Activated CD4-positive, alpha-beta T cell treated with anti-CD3 and anti-CD28 coated beads for 36 hours (primary cell): Measurements from ENCODE around the gene MAP1B. TPM values are rescaled to one million over a fixed set of nuclear protein-coding genes. Genes with fewer than 3 reads are reported as not detected.

Source experiments
- ATAC-seq: fragments of 200-7000 bp; cut with Tn5 transposase; one replicate; pipeline ENCODE4 v1.10.0; 2021; ENCODE audit warnings: mild to moderate bottlenecking, moderate library complexity
- CTCF ChIA-PET: fragments of 350-600 bp; sonication (Branson Sonifier 250); formaldehyde crosslinking; loops from one replicate; lab custom pipeline; 2021; ENCODE audit warnings: antibody characterized with exemption; lab: Charles Lee
- POLR2A ChIA-PET: fragments of 350-600 bp; sonication (Branson Sonifier 250); formaldehyde crosslinking; loops from one replicate; lab custom pipeline; 2021; ENCODE audit warnings: antibody characterized with exemption, inconsistent platforms; lab: Charles Lee
- DNase-seq: peaks from one replicate; pipeline ENCODE4 v3.0.0-alpha.2; 2020
- H3K27ac Mint-ChIP-seq: one replicate; pipeline ENCODE4 v1.8.0; 2021; ENCODE audit warnings: mixed read lengths
- H3K27me3 Mint-ChIP-seq: one replicate; pipeline ENCODE4 v1.8.0; 2021; ENCODE audit warnings: mixed read lengths
- H3K36me3 Mint-ChIP-seq: one replicate; pipeline ENCODE4 v1.8.0; 2021; ENCODE audit warnings: low read depth, mixed read lengths
- H3K4me1 Mint-ChIP-seq: one replicate; pipeline ENCODE4 v1.8.0; 2021; ENCODE audit warnings: mixed read lengths
- H3K4me3 Mint-ChIP-seq: one replicate; pipeline ENCODE4 v1.8.0; 2021; ENCODE audit warnings: mild to moderate bottlenecking, moderate library complexity, mixed read lengths
- H3K9me3 Mint-ChIP-seq: one replicate; pipeline ENCODE4 v1.8.0; 2021; ENCODE audit warnings: low read depth, mixed read lengths
- intact Hi-C, 2 experiments: fragments of 100-400 bp; cut with DNase I in 1 of 2; cut with micrococcal nuclease in 1 of 2; formaldehyde crosslinking; loops; one replicate each; pipeline versions ENCODE4 v1.14.2 to v1.15.1; 2022 to 2024; cut with DNase I, micrococcal nuclease
- total RNA-seq, 2 experiments: library from RNA; stranded (reverse); gene quantifications; one replicate each; pipeline ENCODE4 v1.2.3, GENCODE V29; 2021

The MAP1B gene
- total RNA-seq, 2 experiments from 2014 or later, result 0.16 to 0.26 TPM

DNA sequence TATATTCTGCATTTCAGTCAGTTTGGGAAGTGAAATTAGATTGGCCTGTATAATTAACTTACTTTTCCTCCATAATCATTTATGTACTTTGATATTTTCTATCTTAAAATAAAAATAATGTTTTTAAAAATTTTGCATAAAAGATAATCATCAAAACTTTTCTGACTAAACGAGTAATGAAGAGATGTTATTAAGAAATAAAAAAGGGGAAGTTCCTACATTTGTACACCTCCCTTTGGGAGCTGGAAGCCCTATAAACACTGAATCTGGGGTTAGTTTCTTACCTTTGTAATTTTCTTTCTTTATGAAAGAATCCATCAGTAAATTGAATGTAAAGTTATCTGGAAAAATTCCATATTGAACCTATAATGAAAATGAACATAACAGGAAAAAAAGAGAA, 126.6 kb downstream of the MAP1B start:
- Mint-ChIP-seq H3K27ac (no peak overlapping the region), H3K4me3 (no peak overlapping the region), H3K27me3 (no peaks in the 10 kb centered on the region), H3K36me3 (peaks cover 64% of the 10 kb centered on the region), H3K9me3 (no peaks in the 10 kb centered on the region), H3K4me1 (peaks cover 40% of the 10 kb centered on the region)
- DNase-seq, result no peak
- intact Hi-C loops, result loop anchor here (1.0 to 5.0 kb wide), 2 partner anchors 73 to 95 kb away; no protein-coding TSS in a partner anchor
- ATAC-seq, result no peak
- CTCF ChIA-PET, result interaction anchor here (0.6 to 1.4 kb wide), 3 partner anchors 9 to 64 kb away, joined by 3 read pairs; no protein-coding TSS in a partner anchor
- POLR2A ChIA-PET, result interaction anchor here (0.9 to 1.1 kb wide), 2 partner anchors 10 to 86 kb away, joined by 3 to 6 read pairs; partner anchors contain the start of genes MRPS27 and PTCD2

DNA sequence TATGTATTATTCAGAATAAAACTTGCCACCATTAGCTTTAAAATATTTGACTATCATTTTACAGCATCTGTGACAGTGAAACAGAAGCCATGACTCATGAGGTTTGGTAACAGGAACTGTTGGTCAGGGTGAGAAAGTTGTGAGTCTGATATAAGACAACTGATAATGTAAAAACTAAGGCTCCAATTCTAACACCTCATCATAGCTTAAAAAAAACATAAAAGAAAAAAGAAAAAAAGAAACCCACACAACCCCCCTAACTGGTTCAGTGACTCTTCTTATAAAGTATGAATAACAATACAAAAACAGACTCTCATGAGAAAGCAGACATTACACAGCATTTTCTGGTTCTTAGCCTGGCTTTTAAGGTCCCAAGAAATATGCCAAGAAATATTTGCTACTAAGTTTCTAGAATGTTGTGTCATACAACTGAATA, 127.0 kb downstream of the MAP1B start:
- CTCF ChIA-PET, result interaction anchor here (0.6 to 1.4 kb wide), 4 partner anchors 9 to 101 kb away, joined by 3 read pairs; no protein-coding TSS in a partner anchor
- intact Hi-C loops, result loop anchor here (1.0 to 5.0 kb wide), 2 partner anchors 73 to 95 kb away; no protein-coding TSS in a partner anchor
- Mint-ChIP-seq H3K27ac (no peak overlapping the region), H3K4me3 (no peak overlapping the region), H3K4me1 (peaks cover 40% of the 10 kb centered on the region), H3K36me3 (peaks cover 65% of the 10 kb centered on the region), H3K9me3 (no peaks in the 10 kb centered on the region), H3K27me3 (no peaks in the 10 kb centered on the region)
- ATAC-seq, result peak; percentile 94
- POLR2A ChIA-PET, result interaction anchor here (0.9 to 1.2 kb wide), 3 partner anchors 10 to 86 kb away, joined by 3 to 6 read pairs (median 5); partner anchors contain the start of genes MRPS27 and PTCD2
- peak; percentile 32 for DNase-seq

DNA sequence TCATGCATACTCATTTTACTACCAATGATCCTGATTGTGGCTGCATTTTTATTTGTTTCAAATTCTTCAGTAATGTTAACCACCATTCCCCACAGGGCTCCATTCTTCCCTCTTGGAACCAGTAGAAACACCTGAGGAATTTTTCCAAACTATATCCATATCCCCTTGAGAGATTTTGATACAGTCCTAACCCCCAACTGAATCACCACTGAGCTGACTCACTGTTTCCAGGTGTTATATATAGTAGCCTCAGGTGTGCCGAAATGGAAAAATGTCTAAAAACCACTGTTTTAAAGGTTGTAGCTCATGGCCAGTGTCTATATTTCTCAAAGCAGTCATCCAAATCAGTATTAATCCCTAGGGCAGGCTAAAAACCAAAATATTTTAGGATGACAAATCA, 127.6 kb downstream of the MAP1B start:
- peak overlapping the region; percentile 40 for H3K27ac Mint-ChIP-seq
- ChIA-PET CTCF (interaction anchor here (0.6 to 1.7 kb wide), 4 partner anchors 8 to 101 kb away, joined by 3 to 6 read pairs (median 3); no protein-coding TSS in a partner anchor), POLR2A (interaction anchor here (1.1 to 1.2 kb wide), 2 partner anchors 14 to 85 kb away, joined by 5 to 6 read pairs; partner anchors contain the start of genes MRPS27 and PTCD2)
- no peaks in the 10 kb centered on the region for H3K27me3 Mint-ChIP-seq
- peak; percentile 18 for DNase-seq
- no peaks in the 10 kb centered on the region for H3K9me3 Mint-ChIP-seq
- intact Hi-C loops, result loop anchor here (1.0 to 5.0 kb wide), 2 partner anchors 72 to 96 kb away; no protein-coding TSS in a partner anchor
- H3K4me1 Mint-ChIP-seq, result peaks cover 40% of the 10 kb centered on the region
- ATAC-seq, result no peak
- H3K4me3 Mint-ChIP-seq, result no peak overlapping the region
- H3K36me3 Mint-ChIP-seq, result peaks cover 64% of the 10 kb centered on the region

DNA sequence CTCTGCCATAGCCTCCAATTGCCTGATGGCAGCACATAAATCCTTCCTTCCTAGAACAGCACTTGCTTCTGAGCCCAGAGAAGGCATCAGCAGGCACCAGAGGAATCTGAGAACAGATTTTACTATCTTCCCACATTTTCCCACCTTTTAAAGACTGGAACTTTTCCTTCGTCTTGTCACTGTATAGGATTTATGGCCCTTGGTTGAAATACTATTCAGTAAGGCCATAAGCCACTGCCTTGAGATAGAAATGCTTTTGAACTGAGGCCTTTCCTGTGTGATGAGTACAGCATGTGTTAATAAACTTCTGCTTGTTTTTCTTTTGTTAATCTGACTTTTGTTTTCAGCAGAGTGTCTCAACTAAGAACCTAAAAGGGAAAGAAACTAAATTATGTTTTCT, 128.4 kb downstream of the MAP1B start:
- CTCF ChIA-PET, result interaction anchor here (1.7 kb wide), 1 partner anchor 10 kb away, joined by 6 read pairs; no protein-coding TSS in a partner anchor
- intact Hi-C loops, result no loop called here
- Mint-ChIP-seq H3K9me3 (no peaks in the 10 kb centered on the region), H3K36me3 (peaks cover 57% of the 10 kb centered on the region), H3K4me1 (peaks cover 40% of the 10 kb centered on the region), H3K27ac (no peak overlapping the region), H3K4me3 (no peak overlapping the region), H3K27me3 (no peaks in the 10 kb centered on the region)
- ATAC-seq (no peak), DNase-seq (no peak)
- POLR2A ChIA-PET, result no interaction called here

DNA sequence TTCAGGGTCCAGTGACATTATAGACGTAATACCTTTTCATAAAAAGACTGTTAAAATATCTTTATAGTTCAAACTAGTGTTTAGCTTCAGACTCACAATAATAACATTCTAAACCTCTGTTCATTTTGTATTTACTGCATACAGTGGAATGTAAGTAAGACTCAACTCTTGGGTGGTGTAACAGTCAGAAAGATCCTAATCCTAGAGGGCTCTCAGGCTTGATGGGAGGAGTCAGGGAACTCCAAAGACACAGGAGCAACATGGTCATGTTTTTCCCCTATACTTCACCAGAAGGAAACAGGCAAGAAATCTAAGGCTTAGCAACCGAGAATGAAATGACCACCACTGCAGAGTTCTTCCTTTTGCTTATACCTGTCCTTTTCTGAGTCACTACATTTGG, 130.1 kb downstream of the MAP1B start:
- ChIA-PET CTCF (no interaction called here), POLR2A (no interaction called here)
- intact Hi-C loops, result no loop called here
- Mint-ChIP-seq H3K4me3 (no peak overlapping the region), H3K27ac (no peak overlapping the region), H3K4me1 (peaks cover 35% of the 10 kb centered on the region), H3K9me3 (no peaks in the 10 kb centered on the region), H3K36me3 (peaks cover 42% of the 10 kb centered on the region), H3K27me3 (no peaks in the 10 kb centered on the region)
- no peak for ATAC-seq
- DNase-seq, result no peak

DNA sequence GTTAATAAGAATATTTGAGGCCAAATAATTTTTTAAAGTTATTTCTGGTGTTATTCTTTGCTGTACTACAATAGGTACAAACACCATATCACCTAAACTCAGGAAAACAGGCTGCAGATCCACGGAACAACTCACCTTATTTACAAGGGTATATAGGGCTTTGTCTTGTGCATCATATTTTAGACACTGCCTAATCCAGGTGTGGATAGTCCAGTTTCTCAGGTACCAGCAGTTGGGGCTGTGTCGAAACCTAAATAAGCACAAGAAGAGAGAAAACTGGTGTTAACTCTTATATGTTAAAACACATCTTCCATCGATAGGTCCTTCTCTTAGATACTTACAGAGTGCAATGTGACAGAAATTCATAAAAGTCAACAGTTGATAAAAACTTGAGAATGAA, 130.6 kb downstream of the MAP1B start:
- Mint-ChIP-seq H3K4me1 (peaks cover 30% of the 10 kb centered on the region), H3K36me3 (peaks cover 37% of the 10 kb centered on the region), H3K27me3 (no peaks in the 10 kb centered on the region), H3K9me3 (no peaks in the 10 kb centered on the region), H3K27ac (no peak overlapping the region), H3K4me3 (no peak overlapping the region)
- ChIA-PET POLR2A (no interaction called here), CTCF (interaction anchor here (1.1 to 1.4 kb wide), 2 partner anchors 11 to 67 kb away, joined by 3 to 6 read pairs; no protein-coding TSS in a partner anchor)
- ATAC-seq (no peak), DNase-seq (no peak)
- intact Hi-C loops, result no loop called here

DNA sequence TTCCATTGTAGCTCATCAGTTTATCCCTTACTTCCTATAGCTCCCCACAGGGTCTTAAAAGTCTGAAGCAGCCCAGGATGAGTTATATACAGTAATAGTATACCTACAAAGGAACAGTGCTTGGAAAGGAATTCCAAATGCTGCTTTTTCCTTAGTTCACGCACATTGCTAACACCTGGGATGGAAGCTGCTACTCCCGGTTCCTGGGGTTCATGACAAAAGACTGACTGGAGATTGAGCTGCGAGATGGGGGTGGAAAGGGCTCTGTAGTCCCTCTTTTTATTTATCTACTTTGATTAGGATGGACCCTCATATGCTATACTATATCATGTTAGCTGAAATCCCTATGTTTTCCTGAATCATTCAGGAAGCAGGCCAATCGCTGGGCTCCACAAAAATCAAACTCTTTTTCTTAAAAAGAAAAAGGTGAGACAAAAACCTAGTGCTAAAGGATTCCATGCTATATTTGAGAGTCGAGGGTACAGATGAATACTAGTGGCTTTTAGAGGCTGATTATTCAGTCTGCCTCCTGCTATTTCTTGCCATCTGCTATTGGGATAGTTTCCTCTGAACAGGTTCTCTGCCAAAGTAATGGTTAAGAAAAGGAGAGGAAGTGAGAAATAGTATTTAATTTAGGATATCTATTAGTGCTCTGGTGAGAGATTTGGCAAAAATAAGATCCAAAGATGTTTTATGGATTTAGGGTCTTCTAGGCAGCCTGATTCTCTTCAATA, 131.6 kb downstream of the MAP1B start:
- no peaks in the 10 kb centered on the region for H3K27me3 Mint-ChIP-seq
- ChIA-PET CTCF (interaction anchor here (0.7 to 1.4 kb wide), 4 partner anchors 10 to 69 kb away, joined by 3 to 6 read pairs (median 3); no protein-coding TSS in a partner anchor), POLR2A (no interaction called here)
- no peak for ATAC-seq
- H3K36me3 Mint-ChIP-seq, result peaks cover 35% of the 10 kb centered on the region
- no peak overlapping the region for H3K4me3 Mint-ChIP-seq
- H3K9me3 Mint-ChIP-seq, result no peaks in the 10 kb centered on the region
- intact Hi-C loops, result no loop called here
- peaks cover 25% of the 10 kb centered on the region for H3K4me1 Mint-ChIP-seq
- DNase-seq, result no peak
- no peak overlapping the region for H3K27ac Mint-ChIP-seq

DNA sequence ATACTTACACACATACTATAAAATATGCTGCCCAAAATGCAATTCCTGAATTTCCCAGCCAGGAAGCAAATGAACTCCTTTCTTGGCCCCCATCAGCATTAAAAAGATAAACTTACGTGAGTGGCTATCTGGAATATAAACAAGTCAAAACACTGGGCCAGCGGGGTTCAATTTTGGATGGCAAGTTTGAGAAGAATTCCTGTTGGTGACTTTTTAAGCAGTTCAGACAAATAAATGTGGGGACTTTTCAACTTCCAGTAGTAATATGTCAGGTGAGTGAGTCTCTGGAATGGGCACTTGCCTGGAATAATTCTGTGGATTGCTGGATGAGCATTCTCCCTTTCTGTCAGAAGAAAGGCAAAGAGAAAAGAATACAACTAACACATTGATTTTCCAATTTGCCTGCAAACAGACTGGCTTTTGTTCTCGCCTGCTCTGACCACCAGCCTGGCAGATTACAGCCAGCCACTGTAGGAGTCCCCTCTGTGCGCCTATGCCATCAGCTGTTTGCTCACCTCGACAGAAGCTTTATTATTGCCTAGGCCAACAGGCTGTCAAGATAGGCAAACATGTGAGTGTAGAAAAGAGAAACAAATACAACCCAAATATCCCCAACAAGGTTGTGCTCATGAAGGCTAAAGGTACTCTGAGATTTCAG, 134.2 kb downstream of the MAP1B start:
- CTCF ChIA-PET, result interaction anchor here (0.6 to 1.6 kb wide), 2 partner anchors 28 to 231 kb away, joined by 3 to 6 read pairs; no protein-coding TSS in a partner anchor
- peaks cover 7% of the 10 kb centered on the region for H3K4me1 Mint-ChIP-seq
- H3K27ac Mint-ChIP-seq, result no peak overlapping the region
- H3K4me3 Mint-ChIP-seq, result no peak overlapping the region
- intact Hi-C loops, result no loop called here
- H3K9me3 Mint-ChIP-seq, result no peaks in the 10 kb centered on the region
- H3K36me3 Mint-ChIP-seq, result peaks cover 16% of the 10 kb centered on the region
- ATAC-seq (no peak), DNase-seq (no peak)
- H3K27me3 Mint-ChIP-seq, result no peaks in the 10 kb centered on the region
- POLR2A ChIA-PET, result no interaction called here

DNA sequence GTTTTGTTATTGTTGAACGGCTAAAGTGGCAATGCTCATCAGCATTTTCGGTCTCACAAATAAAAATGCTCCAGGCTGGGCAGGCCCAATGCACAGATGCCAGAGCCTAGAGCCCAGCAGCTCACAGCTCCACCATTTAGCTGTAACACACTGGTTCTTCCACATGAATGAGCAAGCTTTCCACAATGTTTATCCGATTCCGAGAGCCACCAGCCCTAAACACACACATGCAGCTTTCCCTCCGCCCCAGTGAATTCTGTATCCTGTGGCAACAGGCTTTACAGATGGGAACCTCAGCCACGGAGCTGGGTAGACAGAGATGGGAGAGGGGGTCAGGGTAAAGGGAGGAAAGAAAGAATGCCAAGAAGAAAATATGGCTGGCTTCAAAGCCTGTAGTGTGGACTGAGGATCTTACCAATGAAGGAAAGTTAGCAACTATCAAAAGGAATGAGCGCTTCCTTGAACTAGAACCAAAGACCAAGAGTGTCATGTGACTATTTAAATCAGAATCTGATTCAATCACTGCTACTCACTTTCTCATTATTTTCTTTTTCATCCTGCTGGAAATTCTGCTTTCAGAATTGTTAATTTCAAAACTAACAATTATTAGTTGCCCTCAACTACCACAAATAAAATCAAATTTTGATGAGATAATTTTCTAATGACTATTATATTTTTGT, 135.7 kb downstream of the MAP1B start:
- DNase-seq (no peak), ATAC-seq (no peak)
- Mint-ChIP-seq H3K27ac (no peak overlapping the region), H3K9me3 (no peaks in the 10 kb centered on the region), H3K27me3 (no peaks in the 10 kb centered on the region), H3K36me3 (peaks cover 5% of the 10 kb centered on the region), H3K4me1 (peaks cover 3% of the 10 kb centered on the region), H3K4me3 (no peak overlapping the region)
- CTCF ChIA-PET, result interaction anchor here (0.6 to 1.6 kb wide), 3 partner anchors 9 to 35 kb away, joined by 3 to 6 read pairs (median 3); no protein-coding TSS in a partner anchor
- intact Hi-C loops, result no loop called here
- POLR2A ChIA-PET, result no interaction called here

DNA sequence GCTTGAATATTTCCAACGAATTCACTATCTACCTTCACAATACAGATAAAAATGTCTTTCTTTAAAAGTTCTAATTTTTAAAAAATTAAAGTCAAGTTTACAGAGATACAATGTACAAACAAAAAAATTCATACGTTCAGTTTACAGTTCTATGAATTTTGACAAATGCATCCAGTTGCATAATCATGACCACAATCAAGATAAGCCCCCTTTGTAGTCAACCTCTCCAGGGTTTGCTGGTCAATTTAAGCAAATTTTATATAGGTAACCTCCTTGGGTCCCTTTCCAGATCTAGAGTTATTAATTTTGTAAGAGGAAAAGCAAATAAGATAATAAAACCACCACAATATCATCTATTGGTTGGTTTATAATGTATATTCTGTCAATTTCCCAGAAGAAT, 136.4 kb downstream of the MAP1B start:
- DNase-seq (no peak), ATAC-seq (no peak)
- no peak overlapping the region for H3K27ac Mint-ChIP-seq
- intact Hi-C loops, result no loop called here
- no peak overlapping the region for H3K4me3 Mint-ChIP-seq
- ChIA-PET CTCF (no interaction called here), POLR2A (no interaction called here)
- no peaks in the 10 kb centered on the region for H3K9me3 Mint-ChIP-seq
- no peaks in the 10 kb centered on the region for H3K27me3 Mint-ChIP-seq
- peaks cover 1% of the 10 kb centered on the region for H3K36me3 Mint-ChIP-seq
- peaks cover 3% of the 10 kb centered on the region for H3K4me1 Mint-ChIP-seq
